Measurements from ENCODE around the gene INTS1. TPM values are rescaled to one million over a fixed set of nuclear protein-coding genes. Genes with fewer than 3 reads are reported as not detected.
A peak's percentile ranks its signal among the peaks of the same experiment; 100 is the strongest.

Gene INTS1
- total and polyA plus RNA-seq, 7 donors, result 16.2 to 78.3 (median 22.9) TPM

GRCh38 chr7:1433128-1433920 is 70.9 kb downstream of the INTS1 start:
- Histone ChIP-seq H3K27me3 (peaks cover 0 to 35% (median 19%) of the 10 kb centered on the region in 3 donors), H3K36me3 (peaks cover 0 to 28% (median 2%) of the 10 kb centered on the region in 4 donors), H3K4me3 (no peak overlapping the region), H3K9me3 (no peaks in the 10 kb centered on the region), H3K4me1 (peaks cover 0 to 10% (median 0%) of the 10 kb centered on the region in 4 donors), H3K27ac (no peak overlapping the region)
- 78 to 80% methylated on average over 25 of the region's 25 CpGs for WGBS, 2 donors
- DNase-seq, result no peak
- intact Hi-C loops (cut with DNase I), result loop anchor here (2.0 to 10.0 kb wide), 2 partner anchors 209 to 239 kb away; no protein-coding TSS in a partner anchor
- no peak for TF ChIP-seq CTCF (IDR thresholded peaks at IDR 0.05)
- no peak for TF ChIP-seq EP300 (IDR thresholded peaks at IDR 0.05)
- no peak for TF ChIP-seq POLR2AphosphoS5 (IDR thresholded peaks at IDR 0.05)
- TF ChIP-seq POLR2A (IDR thresholded peaks at IDR 0.05), result no peak

DNA sequence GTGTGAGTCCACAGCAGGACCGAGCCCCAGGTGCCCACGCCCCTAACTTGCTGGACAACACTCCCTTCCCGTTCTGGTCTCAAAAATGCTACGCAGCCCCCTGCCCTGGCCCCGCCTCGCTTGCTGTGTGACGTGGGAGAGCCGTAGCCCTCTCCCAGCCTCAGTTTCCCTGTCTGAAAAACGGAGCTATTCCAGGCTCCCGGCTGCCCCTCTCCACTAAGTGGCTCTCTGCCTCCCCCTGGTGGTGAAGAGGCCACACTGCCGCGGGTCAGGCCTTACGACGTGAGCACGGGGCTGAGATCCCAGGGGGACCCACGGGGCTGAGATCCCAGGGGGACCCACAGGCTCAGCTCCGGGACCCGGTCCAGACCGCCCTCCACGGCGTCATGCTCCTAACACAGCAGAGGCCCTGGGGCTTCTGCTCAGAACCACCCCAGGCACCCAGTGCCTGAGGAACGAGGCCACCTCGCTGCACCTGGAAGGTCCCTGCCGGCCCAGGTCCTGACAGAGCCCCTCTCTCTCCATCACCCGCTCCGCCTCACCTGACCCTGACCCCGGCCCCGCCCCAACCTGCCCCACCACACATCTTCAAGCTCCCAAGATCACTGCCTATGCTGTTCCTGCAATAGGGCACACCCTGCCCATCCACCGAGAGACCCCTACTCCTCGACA is 71.6 kb downstream of the INTS1 start:
- no peak overlapping the region for H3K4me3 ChIP-seq
- intact Hi-C loops (cut with DNase I), result loop anchor here (1.0 to 10.0 kb wide), 3 partner anchors 42 to 238 kb away; no protein-coding TSS in a partner anchor
- WGBS, 2 donors, result 12 to 20% methylated on average over 30 of the region's 30 CpGs
- H3K4me1 ChIP-seq, result peaks cover 0 to 10% (median 0%) of the 10 kb centered on the region in 4 donors
- H3K27ac ChIP-seq, result no peak overlapping the region
- peaks cover 0 to 35% (median 19%) of the 10 kb centered on the region in 3 donors for H3K27me3 ChIP-seq
- peaks cover 0 to 20% (median 2%) of the 10 kb centered on the region in 4 donors for H3K36me3 ChIP-seq
- H3K9me3 ChIP-seq, result no peaks in the 10 kb centered on the region
- TF ChIP-seq POLR2A (IDR thresholded peaks at IDR 0.05) (no peak), EP300 (IDR thresholded peaks at IDR 0.05) (no peak), CTCF (IDR thresholded peaks at IDR 0.05) (peak; percentile 75 to 97 (median 91)), POLR2AphosphoS5 (IDR thresholded peaks at IDR 0.05) (no peak)
- peak; percentile 81 for DNase-seq

- intact Hi-C loops (cut with DNase I), result loop anchor here (1.0 to 10.0 kb wide), 3 partner anchors 42 to 237 kb away; no protein-coding TSS in a partner anchor
- 13 to 48% methylated on average over 22 of the region's 22 CpGs for WGBS, 2 donors
- Histone ChIP-seq H3K27me3 (peaks cover 0 to 35% (median 19%) of the 10 kb centered on the region in 3 donors), H3K4me1 (peaks cover 0 to 10% (median 0%) of the 10 kb centered on the region in 4 donors), H3K27ac (no peak overlapping the region), H3K36me3 (peaks cover 0 to 13% (median under 1%) of the 10 kb centered on the region in 4 donors), H3K4me3 (no peak overlapping the region), H3K9me3 (no peaks in the 10 kb centered on the region)
- TF ChIP-seq EP300 (IDR thresholded peaks at IDR 0.05) (no peak), POLR2AphosphoS5 (IDR thresholded peaks at IDR 0.05) (no peak), POLR2A (IDR thresholded peaks at IDR 0.05) (no peak), CTCF (IDR thresholded peaks at IDR 0.05) (no peak)
- DNase-seq, result no peak
Measured at GRCh38 chr7:1431634-1432380, 72.4 kb downstream of the INTS1 start.

DNA sequence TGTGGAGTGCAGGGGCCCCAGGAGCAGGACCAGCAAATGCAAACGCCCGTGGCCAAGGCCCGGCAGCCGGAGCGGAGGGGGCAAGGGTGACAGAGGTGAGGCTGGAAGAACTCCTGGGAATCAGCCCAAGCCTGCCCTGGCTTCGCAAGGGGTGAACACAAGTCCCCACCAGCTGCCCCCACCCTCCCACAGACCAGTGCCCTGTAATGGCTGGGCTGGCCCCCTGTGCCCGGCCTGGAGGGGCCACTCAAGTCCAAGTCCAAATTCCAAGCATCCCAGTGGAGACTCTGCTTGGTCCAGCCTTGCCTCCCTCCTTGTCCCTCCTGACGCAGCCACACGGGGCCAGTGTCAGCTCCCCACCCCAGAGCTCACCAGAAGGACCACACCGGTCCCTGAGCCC is 73.0 kb downstream of the INTS1 start:
- no peak for DNase-seq
- Histone ChIP-seq H3K27ac (no peak overlapping the region), H3K27me3 (peaks cover 0 to 37% (median 19%) of the 10 kb centered on the region in 3 donors), H3K4me1 (peaks cover 0 to 10% (median 0%) of the 10 kb centered on the region in 4 donors), H3K9me3 (no peaks in the 10 kb centered on the region), H3K4me3 (no peak overlapping the region), H3K36me3 (peaks cover 0 to 8% (median 0%) of the 10 kb centered on the region in 4 donors)
- intact Hi-C loops (cut with DNase I), result loop anchor here (10.0 kb wide), 1 partner anchor 236 kb away; no protein-coding TSS in a partner anchor
- WGBS, 2 donors, result 24 to 53% methylated on average over 10 of the region's 10 CpGs
- TF ChIP-seq CTCF (IDR thresholded peaks at IDR 0.05), result no peak
- no peak for TF ChIP-seq POLR2AphosphoS5 (IDR thresholded peaks at IDR 0.05)
- TF ChIP-seq POLR2A (IDR thresholded peaks at IDR 0.05), result no peak
- no peak for TF ChIP-seq EP300 (IDR thresholded peaks at IDR 0.05)

Data from sigmoid colon (tissue), 7 donors.